Kidney tubule cell (primary cell): ENCODE data around the gene CCR8.
"Not testable (repeated sequence)": the region's sequence is repeated elsewhere in the genome, so short reads cannot be mapped to it uniquely, and the experiment has no call there.

Source experiments
- DNase-seq: peaks from one replicate; pipeline ENCODE4 v3.0.0-alpha.2; 2018; ENCODE audit warnings: low spot score

Gene CCR8

DNA sequence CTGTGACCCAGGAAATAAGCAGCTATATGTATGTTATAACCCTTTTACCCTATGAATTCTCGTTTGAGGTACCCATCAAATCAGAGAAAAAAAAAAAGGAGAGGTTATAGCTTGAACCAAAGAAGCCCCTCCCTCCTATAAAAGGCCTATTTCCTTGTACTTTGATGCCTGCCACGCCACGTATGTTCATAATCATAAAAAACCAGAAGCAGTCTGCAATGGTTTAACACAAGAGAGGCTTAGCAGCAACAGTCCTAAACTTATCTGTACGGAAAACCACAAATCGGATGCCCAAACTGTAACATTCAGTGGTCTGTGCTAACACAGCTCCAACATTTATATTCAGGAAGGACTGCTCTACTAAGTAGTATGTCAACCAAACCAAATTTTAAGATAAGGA, 21.2 kb downstream of the CCR8 start:
- no peak for DNase-seq

DNA sequence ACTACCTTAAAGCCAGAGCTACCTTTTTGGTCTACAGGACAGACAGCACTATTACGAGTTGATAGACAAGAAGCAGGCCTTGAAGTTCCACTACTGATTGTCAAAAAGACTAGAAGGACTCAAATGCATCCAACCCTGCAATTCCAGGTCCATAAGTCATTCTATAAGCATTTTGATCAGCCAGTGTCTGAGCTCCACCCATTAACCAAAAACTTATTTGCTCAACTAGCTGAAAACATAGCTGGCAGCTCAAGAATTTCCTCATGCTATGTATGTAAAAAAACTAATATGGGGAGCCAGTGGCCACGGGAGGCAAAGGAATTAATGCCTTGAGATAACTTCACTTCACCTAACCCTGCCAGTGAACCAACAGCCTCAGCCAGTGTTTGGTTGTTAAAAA, 21.6 kb downstream of the CCR8 start:
- DNase-seq, result not testable (repeated sequence)

DNA sequence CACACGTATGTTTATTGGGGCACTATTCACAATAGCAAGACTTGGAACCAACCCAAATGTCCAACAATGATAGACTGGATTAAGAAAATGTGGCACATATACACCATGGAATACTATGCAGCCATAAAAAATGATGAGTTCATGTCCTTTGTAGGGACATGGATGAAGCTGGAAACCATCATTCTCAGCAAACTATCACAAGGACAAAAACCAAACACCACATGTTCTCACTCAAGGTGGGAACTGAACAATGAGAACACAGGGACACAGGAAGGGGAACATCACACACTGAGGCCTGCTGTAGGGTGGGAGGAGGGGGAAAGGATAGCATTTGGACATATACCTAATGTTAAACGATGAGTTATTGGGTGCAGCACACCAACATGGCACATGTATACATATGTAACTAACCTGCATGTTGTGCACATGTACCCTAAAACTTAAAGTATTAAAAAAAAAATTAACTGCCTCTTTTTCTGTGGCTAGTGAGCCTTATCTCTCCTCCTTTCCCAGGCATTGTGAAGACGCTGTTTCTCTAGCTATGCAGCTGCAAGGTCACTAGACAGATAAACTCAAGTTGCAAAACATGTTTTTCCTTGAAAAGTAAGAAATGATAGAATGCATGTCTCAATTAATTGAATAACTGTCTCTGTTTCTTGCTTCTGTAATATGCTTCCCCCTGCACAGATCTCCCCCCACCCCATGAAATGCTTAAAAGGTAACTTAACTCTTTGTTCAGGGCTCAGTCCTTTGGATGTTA, 23.8 kb downstream of the CCR8 start:
- DNase-seq, result not testable (repeated sequence)

DNA sequence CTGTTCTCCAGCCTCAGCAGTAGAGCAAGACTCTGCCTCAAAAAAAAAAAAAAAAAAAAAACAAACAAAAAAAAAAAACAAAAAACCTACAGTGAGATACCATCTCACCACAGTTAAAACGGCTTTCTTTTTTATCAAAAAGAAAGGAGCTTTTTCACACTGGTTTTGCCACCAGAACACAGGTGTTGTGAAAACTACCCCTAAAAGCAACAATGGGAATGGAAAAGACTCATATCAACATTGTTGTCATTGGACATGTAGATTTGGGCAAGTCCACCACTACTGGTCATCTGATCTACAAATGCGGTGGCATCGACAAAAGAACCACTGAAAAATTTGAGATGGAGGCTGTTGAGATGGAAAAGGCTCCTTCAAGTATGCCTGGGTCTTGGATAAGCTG, 28.8 kb downstream of the CCR8 start:
- no peak for DNase-seq

DNA sequence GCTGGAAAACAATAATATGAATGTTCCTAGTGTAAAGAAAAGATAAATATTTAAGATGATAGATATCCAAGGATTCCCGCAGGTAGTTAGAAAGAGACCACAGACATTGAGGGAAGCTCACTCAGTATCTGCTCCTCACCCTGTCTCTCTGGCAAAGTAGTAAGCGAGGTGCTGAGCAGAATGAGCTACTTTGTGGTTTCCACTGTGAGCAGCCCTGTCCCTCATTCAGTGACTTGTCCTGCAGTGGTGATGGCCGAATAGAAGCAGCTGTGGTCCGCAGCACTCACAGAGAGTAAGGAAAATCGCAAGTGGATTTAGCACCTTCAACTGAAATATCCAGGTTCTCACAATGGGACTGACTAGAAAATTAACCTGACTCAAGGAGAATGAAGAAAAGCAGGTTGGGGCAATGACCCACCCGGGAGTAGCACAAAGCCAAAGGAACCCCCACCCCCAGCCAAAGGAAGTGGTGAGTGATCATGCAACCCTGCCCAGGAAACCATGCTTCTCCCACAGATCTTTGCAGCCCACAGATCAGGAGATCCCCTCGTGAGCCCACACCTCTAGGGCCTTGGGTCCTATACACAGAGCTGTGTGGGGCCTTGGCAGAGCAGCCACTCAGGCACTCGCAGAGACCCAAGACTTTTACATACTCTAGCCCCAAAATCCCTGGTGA, 31.9 kb downstream of the CCR8 start:
- no peak for DNase-seq

DNA sequence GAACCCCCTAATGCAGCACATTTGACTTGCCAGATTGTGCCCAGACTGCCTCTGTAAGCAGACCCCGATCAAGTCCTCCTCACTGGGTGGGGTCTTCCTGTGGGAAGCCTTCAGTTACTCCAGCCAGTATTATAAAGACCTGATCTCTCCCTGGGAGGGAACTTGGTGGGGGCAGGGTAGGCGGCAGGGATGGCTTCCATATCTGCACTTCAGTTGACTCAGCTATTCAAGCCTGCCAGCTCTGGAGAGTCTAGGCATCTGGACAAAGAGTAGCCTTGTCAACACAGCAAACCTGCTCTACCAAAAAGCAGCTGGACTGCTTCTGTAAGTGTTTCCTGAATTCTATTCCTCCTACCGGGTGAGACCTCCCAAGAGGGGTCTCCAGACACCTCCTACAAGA, 32.7 kb downstream of the CCR8 start:
- no peak for DNase-seq

DNA sequence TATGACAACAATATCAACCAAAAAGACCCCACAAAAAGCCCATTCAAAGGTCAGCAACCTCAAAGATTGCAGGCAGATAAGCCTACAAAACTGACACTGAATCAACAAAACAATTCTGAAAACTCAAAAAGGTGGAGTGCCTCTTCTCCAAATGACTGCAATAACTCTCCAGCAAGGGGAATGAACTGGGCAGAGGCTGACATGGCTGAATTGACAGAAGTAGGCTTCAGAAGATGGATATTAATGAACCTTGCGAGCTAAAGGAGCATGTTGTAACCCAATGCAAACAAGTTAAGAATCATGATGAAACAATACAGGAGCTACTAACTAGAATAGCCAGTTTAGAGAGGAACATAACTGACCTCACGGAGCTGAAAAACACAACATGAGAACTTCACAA, 33.3 kb downstream of the CCR8 start:
- no peak for DNase-seq

DNA sequence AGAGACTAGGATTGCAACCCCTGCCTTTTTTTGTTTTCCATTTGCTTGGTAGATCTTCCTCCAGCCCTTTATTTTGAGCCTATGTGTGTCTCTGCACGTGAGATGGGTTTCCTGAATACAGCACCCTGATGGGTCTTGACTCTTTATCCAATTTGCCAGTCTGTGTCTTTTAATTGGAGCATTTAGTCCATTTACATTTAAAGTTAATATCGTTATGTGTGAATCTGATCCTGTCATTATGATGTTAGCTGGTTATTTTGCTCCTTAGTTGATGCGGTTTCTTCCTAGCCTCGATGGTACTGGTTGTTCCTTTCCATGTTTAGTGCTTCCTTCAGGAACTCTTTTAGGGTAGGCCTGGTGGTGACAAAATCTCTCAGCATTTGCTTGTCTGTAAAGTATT, 40.9 kb downstream of the CCR8 start:
- not testable (repeated sequence) for DNase-seq

DNA sequence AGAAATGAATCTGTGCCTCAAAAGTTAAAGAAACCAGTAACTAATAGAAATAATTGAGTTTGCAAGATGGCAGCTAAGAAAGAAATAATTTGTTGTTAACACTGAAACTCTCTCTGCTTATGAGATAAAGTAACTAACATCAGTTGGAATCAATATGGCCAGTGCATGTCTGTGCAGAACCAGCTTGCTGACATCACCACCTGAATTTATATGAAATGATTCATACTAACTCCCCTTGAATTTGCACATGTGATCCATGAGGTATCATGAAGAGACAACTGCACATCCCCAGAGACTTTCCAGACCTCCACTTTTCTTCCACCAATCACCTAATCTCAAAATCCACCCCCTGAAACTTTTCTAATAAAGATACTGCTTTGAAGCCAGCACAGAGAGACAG, 43.3 kb downstream of the CCR8 start:
- DNase-seq, result no peak

DNA sequence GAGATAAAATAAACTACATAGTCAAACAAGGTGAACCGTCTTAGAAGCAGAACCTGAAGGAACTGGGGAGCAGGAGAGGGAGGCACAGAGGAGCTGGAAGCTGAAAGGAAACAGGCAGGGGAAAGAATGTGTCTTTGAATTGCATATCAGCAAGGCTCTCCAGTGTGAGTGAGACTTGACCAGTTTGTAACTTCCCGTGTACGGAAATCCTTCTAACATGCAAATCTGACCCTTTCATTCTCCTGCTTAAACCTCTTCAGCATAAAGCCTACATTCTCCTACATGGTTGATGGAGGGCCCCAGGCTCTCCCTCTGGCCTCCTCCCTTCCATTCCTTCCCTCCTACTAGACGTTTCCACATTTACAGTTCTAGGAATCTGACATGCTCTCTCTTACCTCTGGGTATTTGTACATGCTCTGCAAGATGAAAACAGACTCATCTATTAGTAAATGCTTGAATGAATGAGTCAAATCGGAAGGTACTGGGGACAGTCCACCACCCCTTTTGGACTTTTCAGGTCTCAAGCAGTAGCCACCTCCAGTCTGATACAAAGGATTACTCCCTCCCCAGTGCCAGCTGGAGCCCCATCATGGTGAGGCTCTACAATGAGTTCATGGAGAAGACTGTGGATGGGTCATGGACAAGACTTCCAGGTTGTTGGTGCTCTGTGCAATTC, 47.6 kb downstream of the CCR8 start:
- DNase-seq, result no peak

DNA sequence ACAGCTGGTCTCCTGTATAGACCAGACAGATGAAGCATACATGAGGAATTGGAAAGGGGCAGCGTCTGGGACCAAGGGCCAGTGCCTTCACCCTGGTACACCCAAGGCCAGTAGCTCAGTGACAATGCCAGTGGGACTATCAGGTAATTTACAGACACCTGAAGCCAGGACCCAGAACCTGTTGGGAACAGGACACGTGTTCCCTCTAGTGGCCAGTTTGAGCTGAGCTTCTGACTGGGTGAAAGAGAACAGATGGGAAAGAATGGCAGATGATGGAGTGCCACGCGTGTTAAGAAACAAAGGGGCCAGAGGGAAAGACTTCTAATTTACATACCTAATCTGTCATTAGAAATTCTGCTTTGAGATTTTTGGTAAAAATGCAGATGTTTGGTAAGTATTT, 48.6 kb downstream of the CCR8 start:
- DNase-seq, result peak; percentile 59

DNA sequence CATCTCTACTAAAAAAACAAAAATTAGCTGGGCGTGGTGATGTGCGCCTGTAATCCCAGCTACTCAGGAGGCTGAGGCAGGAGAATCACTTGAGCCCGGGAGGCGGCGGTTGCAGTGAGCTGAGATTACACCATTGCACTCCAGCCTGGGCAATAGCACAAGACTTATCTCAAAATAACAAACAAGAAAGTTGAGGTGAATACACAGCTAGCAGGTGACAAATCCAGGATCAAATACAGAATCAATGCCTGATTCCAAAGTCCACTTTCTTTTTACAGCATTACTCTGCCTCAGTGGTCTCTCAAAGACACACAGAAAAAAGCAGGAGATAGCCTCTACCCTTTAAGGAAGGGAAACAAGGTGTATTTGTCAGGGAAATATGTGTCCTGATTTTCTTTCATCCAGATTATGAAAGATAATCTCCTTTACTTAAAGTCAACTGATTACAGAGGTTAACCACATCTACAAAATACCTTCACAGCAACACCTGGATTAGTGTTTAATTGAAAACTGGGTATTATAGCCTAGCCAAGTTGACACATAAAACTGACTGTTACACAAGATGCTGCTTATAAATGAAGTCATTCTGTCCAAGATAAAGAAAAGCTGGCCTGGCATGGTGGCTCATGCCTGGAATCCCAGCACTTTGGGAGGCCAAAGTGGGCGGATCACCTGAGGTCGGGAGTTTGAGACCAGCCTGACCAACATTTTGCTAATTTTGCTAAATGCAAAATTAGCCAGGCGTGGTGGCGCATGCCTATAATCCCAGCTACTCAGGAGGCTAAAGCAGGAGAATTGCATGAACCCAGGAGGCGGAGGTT, 49.7 kb downstream of the CCR8 start:
- no peak for DNase-seq

DNA sequence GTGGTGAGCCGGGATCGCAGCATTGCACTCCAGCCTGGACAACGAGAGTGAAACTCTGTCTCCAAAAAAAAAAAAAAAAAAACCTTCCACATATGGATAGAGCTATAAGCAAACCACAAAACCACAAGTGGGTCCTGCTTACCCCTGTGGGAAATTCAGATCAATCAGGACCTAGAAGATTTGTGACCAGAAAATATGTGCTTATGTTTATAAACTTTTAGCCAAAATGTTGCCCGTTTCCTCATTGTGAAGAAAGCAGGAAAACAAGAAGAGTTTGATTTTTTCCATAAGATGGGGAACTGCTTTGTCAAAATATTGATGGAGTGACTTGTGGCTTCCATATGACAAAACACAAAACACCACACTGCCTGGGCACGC, 50.3 kb downstream of the CCR8 start:
- DNase-seq, result no peak

DNA sequence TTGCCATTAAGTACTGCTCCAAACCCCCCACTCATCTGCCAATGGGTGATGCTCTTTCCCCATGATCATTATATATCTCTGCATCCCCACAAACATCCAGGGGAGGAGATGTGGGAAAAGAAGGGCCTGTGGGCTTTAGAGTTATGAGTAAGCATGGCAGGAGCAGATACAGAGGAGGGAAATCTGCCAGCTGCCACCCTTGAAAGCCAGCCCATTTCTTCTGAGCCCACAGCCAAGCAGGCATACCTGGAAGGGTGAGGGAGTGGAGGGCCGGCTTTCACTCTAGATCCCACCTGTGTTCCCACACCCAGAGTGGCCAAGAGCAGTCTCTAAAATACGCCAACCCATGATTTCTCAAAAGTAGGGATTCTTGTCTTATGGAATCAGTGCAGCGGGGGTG, 51.9 kb downstream of the CCR8 start:
- DNase-seq, result no peak
